Thyroid gland (tissue), 4 donors: Measurements from ENCODE around the gene DNAJC22. TPM values are rescaled to one million over a fixed set of nuclear protein-coding genes. Genes with fewer than 3 reads are reported as not detected.
"Not testable (repeated sequence)": the region's sequence is repeated elsewhere in the genome, so short reads cannot be mapped to it uniquely, and the experiment has no call there.

Source experiments
- DNase-seq, 2 donors: peaks; one replicate each; pipeline ENCODE4 v3.0.0-alpha.2; 2019
- H3K27ac ChIP-seq, 3 donors: fragments of 200-600 bp; sonication (generic); 1 replicate in 2 of 3; 2 replicates in 1 of 3; pipeline ENCODE4 v1.5.1; 2016 to 2019; ENCODE audit warnings: mild to moderate bottlenecking in 1 of 3, moderate library complexity in 1 of 3
- H3K27me3 ChIP-seq: fragments of 200-600 bp; sonication (generic); one replicate; pipeline ENCODE4 v1.5.1; 2019
- H3K36me3 ChIP-seq, 2 donors: fragments of 200-600 bp; sonication (generic); one replicate each; pipeline ENCODE4 v1.5.1; 2016 to 2019
- H3K4me1 ChIP-seq, 2 donors: fragments of 200-600 bp; sonication (generic); one replicate each; pipeline ENCODE4 v1.5.1; 2017 to 2019
- H3K4me3 ChIP-seq, 3 donors: fragments of 200-600 bp; sonication (generic); replicated peaks in 1 of 3; 1 replicate in 2 of 3; 2 replicates in 1 of 3; pipeline ENCODE4 v1.5.1; 2016; ENCODE audit warnings: mild to moderate bottlenecking in 1 of 3
- H3K9me3 ChIP-seq: fragments of 200-600 bp; sonication (generic); one replicate; pipeline ENCODE4 v1.5.1; 2017
- CTCF ChIP-seq, 6 experiments: fragments of 200-600 bp in 3 of 6; fragments of 450-650 bp in 3 of 6; sonication (generic) in 3 of 6; IDR thresholded peaks; one replicate each; pipeline ENCODE4 v1.5.1; 2016 to 2019; ENCODE audit warnings: antibody characterized with exemption in 6 of 6, mild to moderate bottlenecking in 2 of 6, inconsistent platforms in 1 of 6, moderate library complexity in 1 of 6
- POLR2A ChIP-seq, 2 donors: fragments of 450-650 bp; IDR thresholded peaks; one replicate each; pipeline ENCODE4 v1.6.1; 2017; ENCODE audit warnings: antibody characterized with exemption in 2 of 2, mild to moderate bottlenecking in 2 of 2, moderate library complexity in 1 of 2
- WGBS, 2 donors: methylation state at CpG; one replicate each; pipeline ENCODE4 v1.1.5; 2017; 5-methylcytosine and 5-hydroxymethylcytosine counted together
- intact Hi-C: fragments of 100-400 bp; cut with DNase I; formaldehyde crosslinking; loops from one replicate; pipeline ENCODE4 v1.15.1; 2023
- total RNA-seq, 4 donors: library from RNA; depleted of rRNA; stranded (reverse); fragments of >200 nt; gene quantifications; one replicate each; pipeline ENCODE4 v1.2.3, GENCODE V29; 2016

Gene DNAJC22
- total RNA-seq, 4 donors from 2014 or later, result 10.3 to 19.5 (median 17.5) TPM

GRCh38 chr12:49305762-49306510 is 40.8 kb upstream of the DNAJC22 start:
- WGBS, 2 donors, result 78 to 80% methylated on average over 6 of the region's 6 CpGs
- TF ChIP-seq POLR2A (IDR thresholded peaks at IDR 0.05), result no peak
- TF ChIP-seq CTCF (IDR thresholded peaks at IDR 0.05), result no peak
- Histone ChIP-seq H3K27ac (no peak overlapping the region), H3K36me3 (no peaks in the 10 kb centered on the region), H3K9me3 (no peaks in the 10 kb centered on the region), H3K4me3 (no peak overlapping the region), H3K4me1 (no peaks in the 10 kb centered on the region), H3K27me3 (no peaks in the 10 kb centered on the region)
- intact Hi-C loops, result no loop called here
- no peak for DNase-seq

DNA sequence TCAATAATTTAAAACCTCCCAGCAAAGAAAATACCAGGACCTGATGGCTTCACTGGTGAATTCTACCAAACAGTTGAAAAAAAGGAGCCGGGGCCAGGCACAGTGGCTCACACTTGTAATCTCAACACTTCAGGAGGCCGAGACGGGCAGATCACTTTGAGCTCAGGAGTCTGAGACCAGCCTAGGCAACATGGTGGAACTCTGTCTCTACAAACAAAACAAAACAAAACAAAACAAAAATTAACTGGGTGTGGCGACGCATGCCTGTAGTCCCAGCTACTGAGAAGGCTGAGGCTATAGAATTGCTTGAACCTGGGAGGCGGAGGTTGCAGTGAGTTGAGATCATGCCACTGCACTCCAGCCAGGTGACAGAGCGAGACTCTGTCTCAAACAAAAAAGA is 37.3 kb upstream of the DNAJC22 start:
- peak in 1 of 2 donors; percentile 20 for DNase-seq

GRCh38 chr12:49310451-49311000 is 36.2 kb upstream of the DNAJC22 start:
- H3K4me3 ChIP-seq, DNase-seq, H3K36me3 ChIP-seq, intact Hi-C loops, H3K27ac ChIP-seq, H3K9me3 ChIP-seq, H3K27me3 ChIP-seq, H3K4me1 ChIP-seq: not testable (repeated sequence)
- WGBS, 2 donors, result 71 to 77% methylated on average over 2 to 3 of the region's 3 CpGs

More for the DNA sequence above, 37.3 kb upstream of the DNAJC22 start:
- Histone ChIP-seq H3K9me3 (no peaks in the 10 kb centered on the region), H3K27ac (no peak overlapping the region), H3K4me1 (no peaks in the 10 kb centered on the region), H3K27me3 (no peaks in the 10 kb centered on the region), H3K4me3 (no peak overlapping the region), H3K36me3 (no peaks in the 10 kb centered on the region)
- TF ChIP-seq POLR2A (IDR thresholded peaks at IDR 0.05), result no peak
- TF ChIP-seq CTCF (IDR thresholded peaks at IDR 0.05), result no peak
- 65% methylated on average over 7 of the region's 7 CpGs for WGBS, 2 donors
- intact Hi-C loops, result no loop called here

- intact Hi-C loops, result no loop called here
- no peaks in the 10 kb centered on the region for H3K27me3 ChIP-seq
- TF ChIP-seq POLR2A (IDR thresholded peaks at IDR 0.05) (no peak), CTCF (IDR thresholded peaks at IDR 0.05) (no peak)
- no peak overlapping the region for H3K4me3 ChIP-seq
- 85 to 100% methylated on average over 1 of the region's 1 CpG for WGBS, 2 donors
- no peaks in the 10 kb centered on the region for H3K36me3 ChIP-seq
- DNase-seq, result no peak
- H3K4me1 ChIP-seq, result no peaks in the 10 kb centered on the region
- no peaks in the 10 kb centered on the region for H3K9me3 ChIP-seq
- no peak overlapping the region for H3K27ac ChIP-seq
Observed at GRCh38 chr12:49314811-49315210, 31.9 kb upstream of the DNAJC22 start.

DNA sequence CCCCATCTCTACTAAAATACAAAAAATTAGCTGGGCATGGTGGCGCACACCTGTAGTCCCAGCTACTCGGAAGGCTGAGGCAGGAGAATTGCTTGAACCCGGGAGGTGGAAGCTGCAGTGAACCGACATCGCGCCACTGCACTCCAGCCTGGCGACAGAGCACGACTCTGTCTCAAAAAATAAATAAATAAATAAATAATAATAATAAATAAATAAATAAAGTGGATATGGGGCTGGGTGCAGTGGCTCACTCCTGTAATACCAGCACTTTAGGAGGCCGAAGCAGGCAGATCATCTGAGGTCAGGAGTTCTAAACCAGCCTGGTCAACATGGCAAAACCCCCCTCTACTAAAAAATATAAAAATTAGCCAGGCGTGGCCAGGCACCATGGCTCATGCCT is 29.6 kb upstream of the DNAJC22 start:
- H3K4me1 ChIP-seq, H3K27ac ChIP-seq, H3K27me3 ChIP-seq, DNase-seq, H3K36me3 ChIP-seq, H3K9me3 ChIP-seq, intact Hi-C loops, H3K4me3 ChIP-seq: not testable (repeated sequence)
- 95 to 96% methylated on average over 10 of the region's 10 CpGs for WGBS, 2 donors

DNA sequence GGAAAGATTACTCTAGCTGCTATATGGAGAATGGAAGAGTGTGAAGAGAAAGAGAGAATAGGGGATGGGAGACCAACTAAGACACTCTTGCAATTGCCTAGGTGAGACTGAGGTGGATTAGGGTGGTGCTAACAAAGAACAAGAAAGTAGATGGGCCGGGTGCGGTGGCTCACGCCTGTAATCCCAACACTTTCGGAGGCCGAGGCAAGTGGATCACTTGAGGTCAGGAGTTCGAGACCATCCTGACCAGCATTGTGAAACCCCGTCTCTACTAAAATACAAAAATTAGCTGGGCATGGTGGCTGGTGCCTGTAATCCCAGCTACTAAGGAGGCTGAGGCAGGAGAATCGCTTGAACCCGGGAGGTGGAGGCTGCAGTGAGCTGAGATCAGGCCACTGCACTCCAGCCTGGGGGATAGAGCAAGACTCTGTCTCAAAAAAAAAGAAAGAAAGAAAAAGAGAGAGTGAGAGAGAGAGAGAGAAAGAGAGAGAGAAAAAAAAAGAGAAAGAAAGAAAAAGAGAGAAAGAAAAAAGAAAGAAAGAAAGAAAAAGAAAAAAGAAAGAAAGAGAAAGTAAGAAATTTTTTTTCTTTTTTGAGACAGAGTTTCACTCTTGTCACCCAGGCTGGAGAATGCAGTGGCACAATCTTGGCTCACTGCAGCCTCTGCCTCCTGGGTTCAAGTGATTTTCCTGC is 26.1 kb upstream of the DNAJC22 start:
- WGBS, 2 donors, result 92 to 95% methylated on average over 9 of the region's 9 CpGs
- H3K9me3 ChIP-seq, H3K27ac ChIP-seq, H3K4me1 ChIP-seq, intact Hi-C loops, H3K27me3 ChIP-seq, H3K4me3 ChIP-seq, H3K36me3 ChIP-seq, DNase-seq: not testable (repeated sequence)
